Erythroblast (primary cell): ENCODE data around the gene LRRC49.

ENCODE experiments used
- GATA1 ChIP-seq: IDR thresholded peaks from 2 replicates; pipeline ENCODE4 v1.6.1; 2011; ENCODE audit warnings: low read depth, mild to moderate bottlenecking, control low read depth, low read length, moderate library complexity
- POLR2A ChIP-seq: IDR thresholded peaks from 2 replicates; pipeline ENCODE4 v1.6.1; 2011; ENCODE audit warnings: mild to moderate bottlenecking, low read length

DNA sequence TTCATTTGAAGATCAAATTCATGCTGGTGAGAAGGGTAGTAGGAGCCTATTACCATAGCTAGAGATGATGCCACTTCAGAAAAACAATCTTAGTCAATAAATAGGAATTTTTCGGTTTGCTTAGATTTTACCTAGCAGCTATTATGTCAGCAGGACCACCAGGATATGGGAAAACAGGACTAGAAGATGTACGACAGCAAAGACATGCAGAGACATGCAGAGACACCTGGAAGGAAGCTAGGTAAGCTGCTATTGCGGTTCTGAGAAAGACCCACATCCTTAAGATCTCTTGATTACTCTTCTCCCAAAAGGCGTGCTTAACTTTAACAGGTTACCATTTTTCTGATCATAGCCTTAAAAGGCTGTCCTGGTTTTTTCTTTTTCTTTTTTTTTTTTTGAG lies 157.8 kb downstream of the LRRC49 start:
- TF ChIP-seq POLR2A (no peak), GATA1 (no peak)
